B cell (primary cell): ENCODE results near the gene HOXA4. TPM values are rescaled to one million over a fixed set of nuclear protein-coding genes. Genes with fewer than 3 reads are reported as not detected.

Experiments
- ATAC-seq: fragments of 200-7000 bp; cut with Tn5 transposase; one replicate; pipeline ENCODE4 v1.10.0; 2021; ENCODE audit warnings: low read depth, mild to moderate bottlenecking, moderate number of reproducible peaks, moderate library complexity
- CTCF ChIA-PET: fragments of 350-600 bp; sonication (Branson Sonifier 250); formaldehyde crosslinking; loops from one replicate; lab custom pipeline; 2021; ENCODE audit warnings: antibody characterized with exemption, inconsistent platforms; lab: Charles Lee
- POLR2A ChIA-PET: fragments of 350-600 bp; sonication (Branson Sonifier 250); formaldehyde crosslinking; loops from one replicate; lab custom pipeline; 2021; ENCODE audit warnings: antibody characterized with exemption; lab: Charles Lee
- DNase-seq: peaks from one replicate; pipeline ENCODE4 v3.0.0; 2013
- H2AFZ ChIP-seq: 2 replicates; pipeline ENCODE4 v1.6.1; 2012; ENCODE audit warnings: mild to moderate bottlenecking, low read depth, low read length; ENCODE audit not compliant: insufficient read depth, poor library complexity, severe bottlenecking
- H3K27ac ChIP-seq, 2 donors: 1 replicate in 1 of 2; 2 replicates in 1 of 2; pipeline ENCODE4 v1.5.1; 2012 to 2013; ENCODE audit warnings: low read length in 2 of 2, mild to moderate bottlenecking in 2 of 2, moderate library complexity in 1 of 2
- H3K27me3 ChIP-seq, 4 experiments: fragments of 200-600 bp in 1 of 4; sonication (generic) in 1 of 4; replicated peaks in 1 of 4; 1 replicate in 2 of 4; 2 replicates in 2 of 4; pipeline versions ENCODE4 v1.6.1 to v1.7.0; 2013 to 2016; ENCODE audit warnings: low read length in 3 of 4, mild to moderate bottlenecking in 2 of 4, mixed read lengths in 1 of 4, moderate library complexity in 1 of 4; ENCODE audit not compliant: insufficient read depth in 4 of 4, control insufficient read depth in 3 of 4; ENCODE audit errors: control extremely low read depth in 1 of 4
- H3K36me3 ChIP-seq, 2 experiments: replicated peaks in 1 of 2; 1 replicate in 1 of 2; 2 replicates in 1 of 2; pipeline versions ENCODE4 v1.6.1 to v1.7.1; 2013; ENCODE audit warnings: low read length in 1 of 2; ENCODE audit not compliant: insufficient read depth in 2 of 2, control insufficient read depth in 1 of 2; ENCODE audit errors: control extremely low read depth in 1 of 2, extremely low read depth in 1 of 2
- H3K4me1 ChIP-seq, 2 donors: fragments of 200-600 bp in 1 of 2; sonication (generic) in 1 of 2; 1 replicate in 1 of 2; 2 replicates in 1 of 2; pipeline versions ENCODE4 v1.5.1 to v1.6.1; 2013 to 2017; ENCODE audit warnings: low read length in 2 of 2; ENCODE audit not compliant: control insufficient read depth in 2 of 2, insufficient read depth in 2 of 2
- H3K4me2 ChIP-seq: replicated peaks from 2 replicates; pipeline ENCODE3; 2012; ENCODE audit warnings: mild to moderate bottlenecking, low read depth, low read length; ENCODE audit not compliant: poor library complexity, severe bottlenecking
- H3K4me3 ChIP-seq, 5 experiments: fragments of 200-600 bp in 1 of 5; sonication (generic) in 1 of 5; 1 replicate in 3 of 5; 2 replicates in 2 of 5; pipeline versions ENCODE4 v1.5.1 to v1.7.0; 2011 to 2016; ENCODE audit warnings: low read length in 4 of 5, mild to moderate bottlenecking in 4 of 5, low read depth in 2 of 5, control low read depth in 1 of 5, moderate library complexity in 1 of 5; ENCODE audit not compliant: insufficient read depth in 1 of 5; ENCODE audit errors: control extremely low read depth in 1 of 5, extremely low read depth in 1 of 5
- H3K79me2 ChIP-seq: fragments of 200-600 bp; sonication (generic); one replicate; pipeline ENCODE4 v1.6.0; 2016; ENCODE audit warnings: low read length; ENCODE audit not compliant: control insufficient read depth, insufficient read depth
- H3K9ac ChIP-seq: fragments of 200-600 bp; sonication (generic); 2 replicates; pipeline ENCODE4 v1.6.1; 2017; ENCODE audit warnings: mild to moderate bottlenecking, low read length, moderate library complexity
- H3K9me3 ChIP-seq, 3 donors: one replicate each; pipeline versions ENCODE4 v1.6.1 to v1.7.1; 2013; ENCODE audit warnings: low read length in 2 of 3; ENCODE audit not compliant: control insufficient read depth in 2 of 3, insufficient read depth in 1 of 3; ENCODE audit errors: control extremely low read depth in 1 of 3
- H4K20me1 ChIP-seq: 2 replicates; pipeline ENCODE4 v1.6.0; 2012; ENCODE audit warnings: mild to moderate bottlenecking, low read length; ENCODE audit not compliant: insufficient read depth, control insufficient read depth, poor library complexity, severe bottlenecking
- H3K27ac Mint-ChIP-seq: one replicate; pipeline ENCODE4 v1.8.0; 2021; ENCODE audit warnings: mixed read lengths
- H3K27me3 Mint-ChIP-seq: one replicate; pipeline ENCODE4 v1.8.0; 2021; ENCODE audit warnings: mixed read lengths
- H3K4me1 Mint-ChIP-seq: one replicate; pipeline ENCODE4 v1.8.0; 2021; ENCODE audit warnings: mixed read lengths
- H3K4me3 Mint-ChIP-seq: one replicate; pipeline ENCODE4 v1.8.0; 2021; ENCODE audit warnings: mixed read lengths
- H3K9me3 Mint-ChIP-seq: one replicate; pipeline ENCODE4 v1.8.0; 2022; ENCODE audit warnings: mixed read lengths; ENCODE audit not compliant: insufficient read depth
- CTCF ChIP-seq: fragments of 200-600 bp; IDR thresholded peaks from one replicate; pipeline ENCODE4 v1.8.0; 2022; ENCODE audit warnings: antibody characterized with exemption, mild to moderate bottlenecking
- WGBS: methylation state at CpG from one replicate; pipeline ENCODE4 v1.1.5; 2013; ENCODE audit warnings: missing lambda C conversion rate; ENCODE audit not compliant: insufficient coverage; 5-methylcytosine and 5-hydroxymethylcytosine counted together
- intact Hi-C: fragments of 100-400 bp; cut with micrococcal nuclease; formaldehyde crosslinking; loops from one replicate; pipeline ENCODE4 v1.10.0; 2022
- polyA plus RNA-seq: library from polyadenylated mRNA; depleted of rRNA; stranded (reverse); fragments of >200 nt; gene quantifications from 2 replicates; pipeline ENCODE4 v1.2.3, GENCODE V29; 2012
- total RNA-seq, 2 donors: library from RNA; stranded (reverse); fragments of 120-200 nt in 1 of 2; gene quantifications; 1 replicate in 1 of 2; 2 replicates in 1 of 2; pipeline versions ENCODE4 v1.2.3 to v1.2.4, GENCODE V29; 2013 to 2022

HOXA4 gene
- total and polyA plus RNA-seq, 2 donors (not counting 1 experiment from before 2014, with no cell fraction given) = 0.30 TPM; not detected in 1

DNA sequence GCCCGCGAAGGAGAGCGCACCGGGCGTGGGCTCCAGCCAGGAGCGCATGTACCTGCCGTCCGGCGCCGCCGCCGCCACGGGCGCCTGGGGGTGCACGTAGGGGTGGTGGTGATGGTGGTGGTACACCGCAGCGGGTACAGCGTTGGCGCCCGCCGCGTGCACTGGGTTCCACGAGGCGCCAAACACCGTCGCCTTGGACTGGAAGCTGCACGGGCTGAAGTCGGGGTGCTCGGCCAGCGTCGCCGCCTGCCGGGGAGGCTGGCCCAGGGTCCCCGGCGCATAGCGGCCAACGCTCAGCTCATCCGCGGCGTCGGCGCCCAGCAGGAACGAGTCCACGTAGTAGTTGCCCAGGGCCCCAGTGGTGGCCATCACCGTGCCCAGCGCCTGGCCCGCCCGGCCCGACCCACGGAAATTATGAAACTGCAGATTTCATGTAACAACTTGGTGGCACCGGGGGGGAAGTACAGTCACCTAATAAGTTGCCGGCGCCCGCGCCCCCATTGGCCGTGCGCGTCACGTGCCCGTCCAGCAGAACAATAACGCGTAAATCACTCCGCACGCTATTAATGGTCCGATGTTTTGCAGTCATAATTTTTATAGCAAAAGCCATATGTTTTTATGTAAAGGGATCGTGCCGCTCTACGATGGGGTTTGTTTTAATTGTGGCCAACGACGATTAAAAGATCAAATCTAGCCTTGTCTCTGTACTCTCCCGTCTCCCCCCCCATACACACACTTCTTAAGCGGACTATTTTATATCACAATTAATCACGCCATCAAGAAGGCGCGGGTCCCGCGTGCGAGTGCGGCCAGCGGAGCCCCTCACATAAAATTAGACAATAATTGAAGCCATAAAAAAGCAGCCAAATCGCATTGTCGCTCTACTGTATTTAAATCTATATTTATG lies 34.8 kb upstream of the HOXA4 start, which contains the start of gene HOXA9:
Gene HOXA9 (minus strand): TSS at position 449 of the 907 bp plus-strand sequence. CDS start 80 bp downstream, at position 369.
- 8% methylated on average over 67 of the region's 82 CpGs for WGBS
- CTCF ChIA-PET = interaction anchor here (1.0 to 1.5 kb wide), 3 partner anchors 15 to 33 kb away, joined by 3 to 6 read pairs (median 4); no protein-coding TSS in a partner anchor

More for the DNA sequence above, 34.8 kb upstream of the HOXA4 start, which contains the start of gene HOXA9:
- Histone ChIP-seq H3K27ac (no peak within 1 kb of the TSS), H3K27me3 (peaks cover 0 to 89% (median 75%) of the 10 kb centered on the region in 4 experiments), H3K9me3 (peaks cover 0 to 78% (median 18%) of the 10 kb centered on the region in 3 donors), H3K4me2 (peak within 1 kb of the TSS; percentile 18), H3K9ac (no peak within 1 kb of the TSS), H2AFZ (peak within 1 kb of the TSS; percentile 2), H3K79me2 (no peaks in the 10 kb centered on the region), H4K20me1 (peaks cover 4% of the 10 kb centered on the region), H3K4me3 (peak within 1 kb of the TSS in 2 of 5 experiments; percentile 3 to 5), H3K36me3 (no peaks in the 10 kb centered on the region), H3K4me1 (peaks cover 45 to 61% of the 10 kb centered on the region in 2 donors)
- POLR2A ChIA-PET = interaction anchor here (1.1 kb wide), 1 partner anchor 10 kb away, joined by 5 read pairs; no protein-coding TSS in a partner anchor
- ATAC-seq = no peak
- intact Hi-C loops = loop anchor here (10.0 kb wide), 2 partner anchors 891 to 971 kb away; no protein-coding TSS in a partner anchor
- peak; percentile 44 for DNase-seq
- Mint-ChIP-seq H3K27me3 (peaks cover 57% of the 10 kb centered on the region), H3K4me1 (peaks cover 23% of the 10 kb centered on the region), H3K4me3 (peak within 1 kb of the TSS; percentile 13), H3K9me3 (no peaks in the 10 kb centered on the region), H3K27ac (peak within 1 kb of the TSS; percentile 82)
- no peak for TF ChIP-seq CTCF
